H1 (cell line): ENCODE data around the gene NCL. TPM values are rescaled to one million over a fixed set of nuclear protein-coding genes. Genes with fewer than 3 reads are reported as not detected.

Experiments used
- CTCF ChIA-PET: fragments of 300-600 bp; sonication (Branson Sonifier 250); formaldehyde crosslinking; loops from one replicate; lab custom pipeline; 2021; ENCODE audit not compliant: partially characterized antibody; lab: Charles Lee
- POLR2A ChIA-PET: fragments of 300-600 bp; sonication (Branson Sonifier 250); formaldehyde crosslinking; loops from one replicate; lab custom pipeline; 2021; ENCODE audit warnings: inconsistent platforms; ENCODE audit not compliant: partially characterized antibody; lab: Charles Lee
- DNase-seq, 2 experiments: peaks; one replicate each; pipeline versions ENCODE4 v3.0.0 to v3.0.0-alpha.2; 2010 to 2022; ENCODE audit warnings: low spot score in 2 of 2, low read depth in 1 of 2, mixed read lengths in 1 of 2
- FAIRE-seq: peaks from 2 replicates; lab custom pipeline; 2011; peaks lifted over from hg19 to GRCh38; lab: Jason Lieb, UNC
- H2AFZ ChIP-seq: 2 replicates; pipeline ENCODE4 v1.8.1; 2012; ENCODE audit warnings: low read length, inconsistent platforms
- H2AK5ac ChIP-seq: 2 replicates; pipeline ENCODE4 v1.6.1; 2013; ENCODE audit warnings: low read depth, low read length
- H2BK120ac ChIP-seq: replicated peaks from 2 replicates; pipeline ENCODE3; 2013; ENCODE audit warnings: low read depth, low read length, inconsistent platforms
- H2BK12ac ChIP-seq: 2 replicates; pipeline ENCODE4 v1.6.1; 2013; ENCODE audit warnings: low read depth, low read length
- H2BK15ac ChIP-seq: 2 replicates; pipeline ENCODE4 v1.6.1; 2013; ENCODE audit warnings: low read length
- H2BK20ac ChIP-seq: 2 replicates; pipeline ENCODE4 v1.6.1; 2013; ENCODE audit warnings: low read length
- H2BK5ac ChIP-seq: 2 replicates; pipeline ENCODE4 v1.6.1; 2013; ENCODE audit warnings: low read depth, low read length
- H3K14ac ChIP-seq: 2 replicates; pipeline ENCODE4 v1.6.1; 2013; ENCODE audit warnings: inconsistent platforms; ENCODE audit not compliant: insufficient read length
- H3K18ac ChIP-seq: 2 replicates; pipeline ENCODE4 v1.6.1; 2013; ENCODE audit warnings: low read length; ENCODE audit errors: extremely low read depth
- H3K23ac ChIP-seq: 2 replicates; pipeline ENCODE4 v1.6.1; 2013; ENCODE audit warnings: inconsistent platforms; ENCODE audit not compliant: insufficient read length
- H3K23me2 ChIP-seq: 2 replicates; pipeline ENCODE4 v1.6.1; 2013; ENCODE audit warnings: low read depth, low read length
- H3K27ac ChIP-seq: 2 replicates; pipeline ENCODE4 v1.6.1; 2011; ENCODE audit warnings: low read depth, low read length, inconsistent platforms
- H3K27me3 ChIP-seq, 4 experiments: replicated peaks in 1 of 4; 1 replicate in 1 of 4; 2 replicates in 3 of 4; pipeline versions ENCODE4 v1.6.1 to v1.8.1; 2011 to 2013; ENCODE audit warnings: low read length in 3 of 4, mild to moderate bottlenecking in 3 of 4, inconsistent platforms in 2 of 4, mixed read lengths in 2 of 4, moderate library complexity in 1 of 4; ENCODE audit not compliant: control insufficient read depth in 3 of 4, insufficient read depth in 3 of 4; ENCODE audit errors: extremely low read depth in 1 of 4
- H3K36me3 ChIP-seq, 4 experiments: 2 replicates each; pipeline versions ENCODE4 v1.6.1 to v1.8.1; 2011 to 2013; ENCODE audit warnings: mild to moderate bottlenecking in 4 of 4, low read length in 3 of 4, moderate library complexity in 2 of 4, control low read depth in 1 of 4, inconsistent platforms in 1 of 4; ENCODE audit not compliant: insufficient read depth in 4 of 4, control insufficient read depth in 2 of 4
- H3K4ac ChIP-seq: replicated peaks from 2 replicates; pipeline ENCODE3; 2013; ENCODE audit warnings: low read length, low read depth, mixed read lengths, inconsistent platforms; ENCODE audit not compliant: insufficient read length
- H3K4me1 ChIP-seq, 4 experiments: replicated peaks in 1 of 4; 1 replicate in 1 of 4; 2 replicates in 3 of 4; pipeline versions ENCODE4 v1.6.1 to v1.8.1; 2011 to 2013; ENCODE audit warnings: low read length in 3 of 4, inconsistent platforms in 2 of 4, mixed read lengths in 1 of 4; ENCODE audit not compliant: insufficient read depth in 4 of 4, control insufficient read depth in 3 of 4
- H3K4me2 ChIP-seq, 2 experiments: 2 replicates each; pipeline versions ENCODE4 v1.6.1 to v1.8.1; 2011 to 2013; ENCODE audit warnings: low read depth in 2 of 2, low read length in 2 of 2, control low read depth in 1 of 2, inconsistent platforms in 1 of 2, mild to moderate bottlenecking in 1 of 2; ENCODE audit not compliant: insufficient read depth in 1 of 2
- H3K4me3 ChIP-seq, 4 experiments: fragments of 200-600, 300-600 bp in 1 of 4; sonication (generic), shearing (Covaris generic), sonication (Bioruptor Twin) in 1 of 4; 2 replicates each; pipeline versions ENCODE4 v1.5.1 to v1.8.1; 2011 to 2016; ENCODE audit warnings: low read length in 4 of 4, low read depth in 3 of 4, control low read depth in 2 of 4, inconsistent platforms in 2 of 4, mild to moderate bottlenecking in 2 of 4, mixed read lengths in 1 of 4, moderate library complexity in 1 of 4; ENCODE audit not compliant: insufficient read depth in 2 of 4; ENCODE audit errors: extremely low read depth in 1 of 4
- H3K56ac ChIP-seq: replicated peaks from 2 replicates; pipeline ENCODE3; 2013; ENCODE audit warnings: low read depth, mild to moderate bottlenecking, mixed read lengths, low read length, inconsistent platforms; ENCODE audit not compliant: insufficient read length
- H3K79me1 ChIP-seq: 2 replicates; pipeline ENCODE4 v1.6.1; 2013; ENCODE audit warnings: low read depth, low read length, control low read depth
- H3K79me2 ChIP-seq, 2 experiments: 2 replicates each; pipeline versions ENCODE4 v1.6.1 to v1.8.1; 2012 to 2013; ENCODE audit warnings: low read length in 2 of 2, mild to moderate bottlenecking in 2 of 2, inconsistent platforms in 1 of 2; ENCODE audit not compliant: insufficient read depth in 2 of 2, control insufficient read depth in 1 of 2
- H3K9ac ChIP-seq, 4 experiments: replicated peaks in 1 of 4; 1 replicate in 1 of 4; 2 replicates in 3 of 4; pipeline versions ENCODE4 v1.6.1 to v1.8.1; 2011 to 2013; ENCODE audit warnings: low read depth in 3 of 4, low read length in 3 of 4, control low read depth in 2 of 4, mild to moderate bottlenecking in 2 of 4, moderate library complexity in 2 of 4, inconsistent platforms in 1 of 4; ENCODE audit errors: extremely low read depth in 1 of 4
- H3K9me3 ChIP-seq, 2 experiments: 2 replicates each; pipeline versions ENCODE4 v1.6.1 to v1.8.1; 2012 to 2013; ENCODE audit warnings: mild to moderate bottlenecking in 2 of 2, moderate library complexity in 2 of 2, control low read depth in 1 of 2, inconsistent platforms in 1 of 2, low read depth in 1 of 2, low read length in 1 of 2, mixed read lengths in 1 of 2; ENCODE audit not compliant: insufficient read depth in 2 of 2
- H4K20me1 ChIP-seq, 2 experiments: replicated peaks in 1 of 2; 2 replicates each; pipeline versions ENCODE3 to v1.8.1; 2011 to 2013; ENCODE audit warnings: inconsistent platforms in 2 of 2, low read length in 2 of 2, mild to moderate bottlenecking in 1 of 2; ENCODE audit not compliant: insufficient read depth in 2 of 2, control insufficient read depth in 1 of 2
- H4K5ac ChIP-seq: 2 replicates; pipeline ENCODE4 v1.6.1; 2013; ENCODE audit warnings: low read length, low read depth, mixed read lengths, inconsistent platforms; ENCODE audit not compliant: insufficient read length
- H4K8ac ChIP-seq: 2 replicates; pipeline ENCODE4 v1.8.0; 2013; ENCODE audit warnings: mild to moderate bottlenecking, moderate library complexity, low read length, inconsistent platforms; ENCODE audit not compliant: insufficient read depth; ENCODE audit errors: extremely low read depth
- H4K91ac ChIP-seq: replicated peaks from 2 replicates; pipeline ENCODE3; 2013; ENCODE audit warnings: low read length, mixed read lengths, inconsistent platforms; ENCODE audit not compliant: insufficient read length
- ASH2L ChIP-seq: fragments of 200-600, 300-600 bp; sonication (generic); IDR thresholded peaks from one replicate; pipeline ENCODE4 v1.7.1; 2017; ENCODE audit warnings: low read length
- BRCA1 ChIP-seq: IDR thresholded peaks from 2 replicates; pipeline ENCODE4 v1.6.1; 2012; ENCODE audit warnings: low read depth, low read length, improper control_type of control experiment
- CBX8 ChIP-seq: fragments of 300-800, 300-1000 bp; sonication (generic); IDR thresholded peaks from 2 replicates; pipeline ENCODE4 v1.7.1; 2016; ENCODE audit warnings: low read depth, low read length, borderline replicate concordance
- CHD1 ChIP-seq: IDR thresholded peaks from 2 replicates; pipeline ENCODE4 v1.6.1; 2012; ENCODE audit warnings: low read depth, low read length, improper control_type of control experiment
- CREB1 ChIP-seq: IDR thresholded peaks from 2 replicates; pipeline ENCODE4 v1.6.1; 2012; ENCODE audit warnings: inconsistent platforms
- FOSL1 ChIP-seq: IDR thresholded peaks from 2 replicates; pipeline ENCODE4 v1.6.1; 2011; ENCODE audit warnings: mild to moderate bottlenecking, low read depth, low read length, moderate library complexity; ENCODE audit not compliant: insufficient read depth
- HDAC2 ChIP-seq, 2 experiments: fragments of 300-600 bp in 1 of 2; sonication (generic) in 1 of 2; IDR thresholded peaks; 2 replicates each; pipeline ENCODE4 v1.6.1; 2011 to 2012; ENCODE audit warnings: low read depth in 2 of 2, low read length in 2 of 2, mild to moderate bottlenecking in 2 of 2, moderate library complexity in 2 of 2, borderline replicate concordance in 1 of 2, inconsistent platforms in 1 of 2
- NANOG ChIP-seq: IDR thresholded peaks from 2 replicates; pipeline ENCODE4 v1.6.1; 2011; ENCODE audit warnings: low read length, low read depth, mild to moderate bottlenecking, inconsistent platforms; ENCODE audit not compliant: insufficient read depth, poor library complexity, severe bottlenecking
- NRF1 ChIP-seq: IDR thresholded peaks from 2 replicates; pipeline ENCODE4 v1.6.1; 2011; ENCODE audit warnings: mild to moderate bottlenecking, low read depth, low read length, improper control_type of control experiment
- RNF2 ChIP-seq: fragments of 200-900, 300-1000 bp; sonication (generic); IDR thresholded peaks from 2 replicates; pipeline ENCODE4 v1.7.1; 2016; ENCODE audit warnings: borderline replicate concordance, low read depth, mild to moderate bottlenecking, antibody characterized with exemption, low read length; ENCODE audit not compliant: poor library complexity, severe bottlenecking; ENCODE audit errors: missing control alignments
- SIRT6 ChIP-seq: IDR thresholded peaks from one replicate; pipeline ENCODE4 v1.7.1; 2012; ENCODE audit warnings: low read length, inconsistent platforms
- WGBS, 2 experiments: shearing (Covaris generic) in 1 of 2; methylation state at CpG; one replicate each; pipeline versions ENCODE4 v1.1.6 to v1.1.7; 2013 to 2015; ENCODE audit warnings: low lambda C conversion rate in 2 of 2, mixed read lengths in 2 of 2, inconsistent platforms in 1 of 2, low coverage in 1 of 2, missing lambda C conversion rate in 1 of 2; ENCODE audit not compliant: insufficient replicate concordance in 2 of 2, insufficient coverage in 1 of 2, insufficient read length in 1 of 2; ENCODE audit errors: extremely low coverage in 1 of 2, missing lambda C conversion rate in 1 of 2; 5-methylcytosine and 5-hydroxymethylcytosine counted together
- polyA plus RNA-seq, 7 experiments: library from polyadenylated mRNA; depleted of rRNA in 3 of 7; stranded (reverse) in 5 of 7; unstranded in 2 of 7; fragments of >200 nt in 5 of 7; fragments of 200-250 nt in 2 of 7; gene quantifications; 1 replicate in 5 of 7; 2 replicates in 1 of 7; 4 replicates in 1 of 7; pipeline versions ENCODE4 v1.2.1 to v1.2.3, GENCODE V29; 2011 to 2013; ENCODE audit warnings: missing spikeins in 2 of 7, mixed read lengths in 2 of 7
- total RNA-seq: library from RNA; stranded (reverse); fragmentation: NEBNext Ultra II Directional; extraction: Animal tissue kit (Norgen Biotek cat#: 25700); gene quantifications from 2 replicates; pipeline ENCODE4 v1.2.1, GENCODE V29; 2021
- TF ChIP-seq, protein P1 (sequence below): IDR thresholded peaks from 2 replicates; pipeline ENCODE4 v1.6.1; 2012; ENCODE audit warnings: inconsistent platforms

NCL gene
- total and polyA plus RNA-seq, 2 of the 8 experiments (the other 6 are each of a cell fraction or from before 2014, with no cell fraction given) = 61.2 to 1,478 TPM

DNA sequence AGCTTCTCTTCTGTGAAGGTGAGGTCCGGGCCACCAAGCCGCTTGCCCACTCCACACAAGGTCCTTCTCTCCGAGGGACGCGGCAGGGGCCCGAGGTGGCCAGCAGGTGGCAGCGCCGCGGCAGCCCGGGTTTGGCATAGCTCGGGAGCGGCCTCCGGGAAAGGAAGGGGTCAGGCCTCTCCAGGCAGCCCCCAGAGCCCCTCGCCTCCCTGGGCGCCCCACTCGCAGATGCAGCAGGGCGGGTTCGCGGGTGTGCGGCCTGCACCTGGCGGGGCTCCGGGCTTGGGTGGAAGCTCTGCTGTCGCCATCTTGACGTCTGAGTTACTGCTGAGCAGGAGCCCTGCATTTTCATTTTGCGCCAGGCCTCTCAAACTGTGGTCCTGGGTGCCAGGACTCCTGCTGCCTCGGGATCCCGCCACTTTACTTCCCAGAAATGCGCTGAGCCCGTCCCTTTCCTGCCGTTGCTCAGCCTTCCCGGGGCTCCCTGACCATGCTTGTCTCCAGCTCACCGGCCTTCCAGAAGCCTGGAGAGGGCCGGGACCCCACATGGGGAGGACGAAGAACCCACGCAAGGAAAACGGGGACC is 18.6 kb upstream of the NCL start:
- Histone ChIP-seq H3K23ac (no peak overlapping the region), H2BK12ac (no peak overlapping the region), H2BK20ac (no peak overlapping the region), H4K20me1 (no peaks in the 10 kb centered on the region), H4K8ac (peak overlapping the region; percentile 93; the same call in 1 of the 2 replicates), H3K79me2 (no peaks in the 10 kb centered on the region), H3K4me3 (no peak overlapping the region), H3K14ac (no peak overlapping the region), H3K23me2 (no peaks in the 10 kb centered on the region), H3K4me2 (no peak overlapping the region), H3K27me3 (no peaks in the 10 kb centered on the region), H3K9me3 (no peaks in the 10 kb centered on the region), H4K91ac (no peak overlapping the region), H3K18ac (peak overlapping the region; percentile 48), H3K4me1 (peaks cover 0 to 2% (median 0%) of the 10 kb centered on the region in 4 experiments; a peak in 1 of 7 replicates), H3K56ac (no peak overlapping the region), H3K79me1 (no peaks in the 10 kb centered on the region), H2BK5ac (no peak overlapping the region), H3K9ac (no peak overlapping the region), H2BK15ac (peak overlapping the region; percentile 46; the same call in 1 of the 2 replicates), H3K4ac (no peak overlapping the region), H2AFZ (no peak overlapping the region), H2AK5ac (no peak overlapping the region), H3K27ac (no peak overlapping the region), H4K5ac (no peak overlapping the region), H2BK120ac (no peak overlapping the region), H3K36me3 (no peaks in the 10 kb centered on the region; a peak in 1 of 8 replicates)
- WGBS, 2 experiments = 62% methylated on average over 29 of the region's 36 CpGs; no CpG with 5 or more reads in 1 of the 2 experiments
- ChIA-PET CTCF (interaction anchor here (0.6 to 8.0 kb wide), 22 partner anchors 8 to 253 kb away, joined by 3 to 94 read pairs (median 4); partner anchors contain the start of gene NCL), POLR2A (interaction anchor here (0.6 to 18.4 kb wide), 9 partner anchors 9 to 229 kb away, joined by 3 to 364 read pairs (median 3); partner anchors contain the start of gene NCL)
- FAIRE-seq (no peak), DNase-seq (peak in 1 of 2 experiments; percentile 89)
- TF ChIP-seq, protein P1, sequence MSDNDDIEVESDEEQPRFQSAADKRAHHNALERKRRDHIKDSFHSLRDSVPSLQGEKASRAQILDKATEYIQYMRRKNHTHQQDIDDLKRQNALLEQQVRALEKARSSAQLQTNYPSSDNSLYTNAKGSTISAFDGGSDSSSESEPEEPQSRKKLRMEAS = peak; percentile 23; the same call in 1 of the 2 replicates
- TF ChIP-seq CHD1 (no peak), RNF2 (no peak), BRCA1 (no peak), NRF1 (no peak), ASH2L (no peak), CREB1 (no peak), CBX8 (no peak), NANOG (no peak), FOSL1 (no peak), SIRT6 (no peak), HDAC2 (IDR thresholded peaks at IDR 0.05; ENCODE audit: borderline replicate concordance in 1 of 2, low read depth in 2 of 2, low read length in 2 of 2) (peak in 1 of 2 experiments; percentile 45; a peak in 1 of 4 replicates)
